BE2C (cell line): ENCODE data around the gene CPE.

Experiments used
- DNase-seq: peaks from one replicate; pipeline ENCODE4 v3.0.0-alpha.2; 2020
- H3K27me3 ChIP-seq: fragments of 250-450 bp; sonication (Bioruptor Pico); 2 replicates; pipeline ENCODE4 v1.5.1; 2020; ENCODE audit warnings: mild to moderate bottlenecking
- H3K36me3 ChIP-seq: fragments of 250-450 bp; sonication (Bioruptor Pico); 2 replicates; pipeline ENCODE4 v1.5.1; 2020; ENCODE audit warnings: mild to moderate bottlenecking
- H3K4me1 ChIP-seq: fragments of 250-450 bp; sonication (Bioruptor Pico); 2 replicates; pipeline ENCODE4 v1.5.1; 2020
- H3K4me3 ChIP-seq: 2 replicates; pipeline ENCODE4 v1.5.1; 2011; ENCODE audit warnings: low read depth, low read length
- H3K9me3 ChIP-seq: fragments of 250-450 bp; sonication (Bioruptor Pico); 2 replicates; pipeline ENCODE4 v1.5.1; 2020
- TF ChIP-seq, protein P1 (sequence below): IDR thresholded peaks from 2 replicates; pipeline ENCODE4 v1.5.1; 2012; ENCODE audit warnings: mild to moderate bottlenecking, low read depth, low read length

CPE gene

DNA sequence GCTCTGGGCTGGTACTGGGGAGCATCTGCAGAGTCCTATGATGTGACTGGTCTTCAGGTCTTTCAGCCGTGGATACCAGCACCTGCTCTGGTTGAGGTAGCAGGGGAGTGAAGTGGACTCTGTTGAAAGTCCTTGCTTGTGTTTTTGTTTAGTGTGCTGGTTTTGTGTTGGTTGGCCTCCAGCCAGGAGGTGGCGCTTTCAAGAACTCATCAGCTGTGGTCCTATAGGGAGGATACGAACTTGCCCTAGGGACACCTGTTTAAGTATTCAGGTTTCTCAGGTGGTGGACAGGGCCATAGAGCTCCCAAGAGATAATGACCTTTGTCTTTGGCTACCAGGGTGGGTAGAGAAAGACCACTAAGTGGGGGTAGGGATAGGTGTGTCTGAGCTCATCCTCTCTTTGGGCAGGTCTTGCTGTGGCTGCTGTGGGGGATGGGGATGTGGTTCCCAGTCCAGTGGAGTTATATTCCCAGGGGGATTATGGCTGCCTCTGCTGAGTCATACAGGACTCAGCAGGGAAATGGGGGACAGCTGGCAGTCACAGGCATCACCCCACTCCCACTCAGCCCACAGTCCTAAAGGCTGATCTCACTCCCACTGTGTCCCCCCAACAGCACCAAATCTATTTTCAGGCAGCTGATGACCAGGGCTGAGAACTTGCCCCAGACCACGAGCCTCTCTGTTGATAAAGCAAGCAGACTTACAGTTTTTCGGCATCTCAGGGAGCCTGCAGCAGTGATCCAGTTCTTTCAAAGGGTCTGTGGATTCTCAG lies 27.3 kb upstream of the CPE start:
- no peaks in the 10 kb centered on the region for H3K9me3 ChIP-seq
- no peaks in the 10 kb centered on the region for H3K36me3 ChIP-seq
- TF ChIP-seq, protein P1, sequence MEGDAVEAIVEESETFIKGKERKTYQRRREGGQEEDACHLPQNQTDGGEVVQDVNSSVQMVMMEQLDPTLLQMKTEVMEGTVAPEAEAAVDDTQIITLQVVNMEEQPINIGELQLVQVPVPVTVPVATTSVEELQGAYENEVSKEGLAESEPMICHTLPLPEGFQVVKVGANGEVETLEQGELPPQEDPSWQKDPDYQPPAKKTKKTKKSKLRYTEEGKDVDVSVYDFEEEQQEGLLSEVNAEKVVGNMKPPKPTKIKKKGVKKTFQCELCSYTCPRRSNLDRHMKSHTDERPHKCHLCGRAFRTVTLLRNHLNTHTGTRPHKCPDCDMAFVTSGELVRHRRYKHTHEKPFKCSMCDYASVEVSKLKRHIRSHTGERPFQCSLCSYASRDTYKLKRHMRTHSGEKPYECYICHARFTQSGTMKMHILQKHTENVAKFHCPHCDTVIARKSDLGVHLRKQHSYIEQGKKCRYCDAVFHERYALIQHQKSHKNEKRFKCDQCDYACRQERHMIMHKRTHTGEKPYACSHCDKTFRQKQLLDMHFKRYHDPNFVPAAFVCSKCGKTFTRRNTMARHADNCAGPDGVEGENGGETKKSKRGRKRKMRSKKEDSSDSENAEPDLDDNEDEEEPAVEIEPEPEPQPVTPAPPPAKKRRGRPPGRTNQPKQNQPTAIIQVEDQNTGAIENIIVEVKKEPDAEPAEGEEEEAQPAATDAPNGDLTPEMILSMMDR: peak; percentile 23; the same call in 1 of the 2 replicates
- no peaks in the 10 kb centered on the region for H3K4me1 ChIP-seq
- H3K4me3 ChIP-seq: no peak overlapping the region
- peak; percentile 25 for DNase-seq
- no peaks in the 10 kb centered on the region for H3K27me3 ChIP-seq

DNA sequence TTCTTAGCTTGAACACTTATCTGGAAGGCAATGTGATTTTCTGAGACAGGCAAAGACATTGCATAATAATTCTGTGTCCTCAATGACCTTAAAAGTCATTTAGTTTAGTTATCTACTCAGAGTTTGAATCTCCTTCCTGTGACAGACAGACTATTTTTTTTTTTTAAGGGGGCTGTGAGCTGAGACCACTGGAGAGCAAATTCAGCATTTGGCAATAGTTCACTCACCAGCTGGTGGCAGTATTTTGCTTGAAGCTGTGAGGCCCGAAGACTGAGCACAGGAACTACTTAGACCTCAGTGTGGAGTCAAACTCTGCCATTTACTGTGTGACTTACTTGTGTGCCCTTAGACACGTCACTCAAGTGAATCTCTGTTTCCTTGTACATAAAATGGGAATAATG lies 22.9 kb upstream of the CPE start:
- DNase-seq: peak; percentile 48
- no peaks in the 10 kb centered on the region for H3K4me1 ChIP-seq
- no peaks in the 10 kb centered on the region for H3K9me3 ChIP-seq
- TF ChIP-seq, protein P1: peak; percentile 69
- no peak overlapping the region for H3K4me3 ChIP-seq
- peaks cover 9% of the 10 kb centered on the region; the same call in 1 of the 2 replicates for H3K27me3 ChIP-seq
- H3K36me3 ChIP-seq: no peaks in the 10 kb centered on the region

DNA sequence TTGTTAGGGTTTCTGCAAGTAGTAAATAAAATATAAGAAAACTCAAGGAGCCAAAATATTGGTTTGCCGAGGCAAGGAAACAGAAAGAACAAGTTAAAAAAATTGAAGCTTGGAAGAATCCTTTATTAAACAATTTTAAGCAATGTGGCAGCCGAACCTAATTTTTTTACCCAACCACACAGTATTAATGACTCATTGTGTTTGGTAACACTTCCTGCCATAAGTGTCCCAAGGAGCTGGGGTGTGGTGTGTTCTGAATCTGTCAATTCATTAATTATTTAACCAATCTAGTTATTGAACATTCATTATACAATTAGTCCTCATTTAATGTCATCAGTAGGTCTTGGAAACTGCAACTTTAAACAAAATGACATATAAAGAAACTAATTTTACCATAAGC lies 19.3 kb upstream of the CPE start:
- no peaks in the 10 kb centered on the region for H3K9me3 ChIP-seq
- DNase-seq: no peak
- H3K36me3 ChIP-seq: no peaks in the 10 kb centered on the region
- TF ChIP-seq, protein P1: no peak
- no peak overlapping the region for H3K4me3 ChIP-seq
- H3K4me1 ChIP-seq: no peaks in the 10 kb centered on the region
- H3K27me3 ChIP-seq: peaks cover 12% of the 10 kb centered on the region; the same call in 1 of the 2 replicates

DNA sequence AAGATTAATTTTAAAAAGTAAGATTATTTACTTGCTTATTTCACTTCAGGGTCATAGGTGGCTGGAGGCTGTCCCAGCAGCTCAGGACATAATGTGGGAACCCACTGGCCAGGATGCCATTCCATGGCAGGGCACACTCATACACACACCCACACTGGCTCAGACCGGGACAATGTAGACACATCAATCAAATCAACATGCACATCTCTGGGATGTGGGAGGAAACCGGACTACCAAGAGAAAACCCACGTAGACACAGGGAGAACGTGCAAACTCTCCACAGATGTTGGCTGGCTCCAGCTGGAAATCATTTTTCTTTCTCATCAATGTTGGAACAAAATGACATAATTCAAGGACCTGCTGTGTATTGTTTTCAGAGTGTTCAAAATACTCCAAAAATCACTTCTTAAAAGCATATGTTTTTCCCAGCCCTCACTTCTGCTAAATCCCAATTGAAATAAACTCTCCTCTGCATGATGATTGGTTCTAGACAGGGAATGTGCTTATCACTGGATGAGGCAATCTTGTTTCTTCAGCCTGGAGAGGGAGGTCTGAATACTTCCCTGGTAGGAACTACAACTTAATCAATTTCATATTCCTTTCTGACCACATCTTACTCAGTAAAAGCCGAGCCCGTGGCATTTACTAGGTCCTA lies 18.6 kb upstream of the CPE start:
- no peaks in the 10 kb centered on the region for H3K36me3 ChIP-seq
- TF ChIP-seq, protein P1: no peak
- no peaks in the 10 kb centered on the region for H3K9me3 ChIP-seq
- no peak overlapping the region for H3K4me3 ChIP-seq
- peaks cover 12% of the 10 kb centered on the region; the same call in 1 of the 2 replicates for H3K27me3 ChIP-seq
- DNase-seq: no peak
- H3K4me1 ChIP-seq: no peaks in the 10 kb centered on the region

- H3K4me1 ChIP-seq: no peaks in the 10 kb centered on the region
- peaks cover 12% of the 10 kb centered on the region; the same call in 1 of the 2 replicates for H3K27me3 ChIP-seq
- no peaks in the 10 kb centered on the region for H3K9me3 ChIP-seq
- H3K4me3 ChIP-seq: no peak overlapping the region
- DNase-seq: no peak
- TF ChIP-seq, protein P1: no peak
- H3K36me3 ChIP-seq: no peaks in the 10 kb centered on the region
Observed at GRCh38 chr4:165360985-165361670, 17.7 kb upstream of the CPE start.

DNA sequence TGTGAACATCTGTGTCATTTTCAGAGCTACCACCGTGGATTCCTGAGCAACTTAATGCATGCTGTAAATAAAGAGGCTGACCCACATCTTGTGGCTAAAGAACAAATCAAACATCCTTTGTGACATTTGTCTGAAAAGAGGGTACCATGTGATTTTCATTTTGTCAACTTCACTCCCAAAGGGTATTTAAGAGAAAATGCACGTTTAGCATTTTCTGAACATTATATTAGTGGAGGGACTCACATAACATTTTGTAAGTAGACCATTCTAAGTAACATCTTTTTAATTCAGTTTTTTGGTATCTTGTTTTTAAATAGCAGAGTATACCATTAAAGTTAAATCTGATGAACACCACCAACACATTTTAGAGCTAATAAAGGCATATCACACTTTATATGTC lies 17.0 kb upstream of the CPE start:
- H3K27me3 ChIP-seq: peaks cover 12% of the 10 kb centered on the region; the same call in 1 of the 2 replicates
- no peaks in the 10 kb centered on the region for H3K4me1 ChIP-seq
- H3K9me3 ChIP-seq: no peaks in the 10 kb centered on the region
- DNase-seq: no peak
- no peaks in the 10 kb centered on the region for H3K36me3 ChIP-seq
- no peak overlapping the region for H3K4me3 ChIP-seq
- TF ChIP-seq, protein P1: no peak
